ENCODE data around the gene KCNE4.

DNA sequence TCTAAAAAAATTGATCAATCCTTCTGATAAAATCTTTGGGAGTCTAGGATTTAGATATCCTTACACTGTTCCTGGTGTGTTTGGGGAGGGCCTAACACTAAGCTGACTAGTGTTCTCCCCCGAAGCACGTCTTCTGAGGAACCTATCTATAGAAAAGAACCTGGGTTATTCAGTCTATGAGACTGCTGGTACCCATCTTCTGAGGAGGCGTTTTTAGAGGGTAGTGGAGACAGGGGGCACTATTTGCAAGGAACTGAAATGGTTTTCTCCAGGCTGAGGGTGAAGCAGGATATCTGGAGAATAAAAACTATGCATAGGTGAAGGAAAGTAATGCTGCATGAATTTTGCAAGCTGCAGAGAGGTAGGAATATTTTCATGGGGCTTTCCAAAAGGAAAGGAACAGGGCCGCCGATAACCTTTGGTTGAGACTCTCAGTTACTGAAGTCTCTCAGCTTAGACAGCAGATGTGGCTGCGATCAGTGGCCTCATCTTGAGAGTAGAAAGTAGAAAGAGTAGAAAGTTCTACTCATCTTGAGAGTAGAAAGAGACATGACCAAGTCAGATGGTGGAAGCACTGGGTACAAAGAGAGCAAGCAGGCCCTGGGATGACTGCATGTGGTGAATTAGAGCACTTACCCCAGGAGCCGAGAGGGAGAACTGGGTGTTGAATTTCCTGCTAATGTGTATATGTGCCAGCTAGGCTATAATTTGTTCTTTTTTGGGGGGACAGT lies 31.8 kb upstream of the KCNE4 start:
- TF ChIP-seq CTCF (conservative IDR thresholded peaks at IDR 0.05) (no peak), ZFX (IDR thresholded peaks at IDR 0.05) (no peak)

All from C4-2B (cell line).